GM11168 (cell line): ENCODE data around the gene SLC49A3.
"Not testable (repeated sequence)": the region's sequence is repeated elsewhere in the genome, so short reads cannot be mapped to it uniquely, and the experiment has no call there.

Source experiments
- in situ Hi-C: fragments of 300-500 bp; cut with MboI; formaldehyde crosslinking; loops from one replicate; pipeline ENCODE4 v1.12.0; 2022; ENCODE audit warnings: low sequenced_read_pairs; ENCODE audit not compliant: unreplicated experiment

SLC49A3 gene

GRCh38 chr4:704198-704891 is 15.4 kb upstream of the SLC49A3 start:
- in situ Hi-C loops = no loop called here

- in situ Hi-C loops = no loop called here
Observed at GRCh38 chr4:703336-704197, 14.6 kb upstream of the SLC49A3 start.

- in situ Hi-C loops = no loop called here
Observed at GRCh38 chr4:702618-703048, 13.7 kb upstream of the SLC49A3 start.

- in situ Hi-C loops = no loop called here
Observed at GRCh38 chr4:700587-701264, 11.8 kb upstream of the SLC49A3 start.

GRCh38 chr4:699816-700580 is 11.0 kb upstream of the SLC49A3 start:
- in situ Hi-C loops = no loop called here

- in situ Hi-C loops = not testable (repeated sequence)
Observed at GRCh38 chr4:694341-694940, 5.5 kb upstream of the SLC49A3 start.

- in situ Hi-C loops = no loop called here
Observed at GRCh38 chr4:692771-693554, 4.0 kb upstream of the SLC49A3 start.

- in situ Hi-C loops = no loop called here
Observed at GRCh38 chr4:689723-690122, 772 bp upstream of the SLC49A3 start.

- in situ Hi-C loops = no loop called here
Observed at GRCh38 chr4:687971-688853, 739 bp downstream of the SLC49A3 start.

- in situ Hi-C loops = no loop called here
Observed at GRCh38 chr4:687048-687970, 1.6 kb downstream of the SLC49A3 start.

GRCh38 chr4:686413-687040 is 2.4 kb downstream of the SLC49A3 start:
- in situ Hi-C loops = no loop called here

- in situ Hi-C loops = no loop called here
Observed at GRCh38 chr4:685679-686412, 3.1 kb downstream of the SLC49A3 start.

- in situ Hi-C loops = no loop called here
Observed at GRCh38 chr4:684623-685327, 4.2 kb downstream of the SLC49A3 start.

- in situ Hi-C loops = no loop called here
Observed at GRCh38 chr4:683982-684622, 4.8 kb downstream of the SLC49A3 start.
